A549 (cell line): ENCODE measurements around the gene TSPAN4. TPM values are rescaled to one million over a fixed set of nuclear protein-coding genes. Genes with fewer than 3 reads are reported as not detected.

Source experiments
- ATOH8 ChIP-seq: fragments of 250-450 bp; sonication (Bioruptor Pico); IDR thresholded peaks from 2 replicates; pipeline ENCODE4 v1.5.0; 2020; ENCODE audit warnings: low read depth, mild to moderate bottlenecking, moderate library complexity
- BHLHE40 ChIP-seq: IDR thresholded peaks from 2 replicates; pipeline ENCODE4 v1.6.1; 2012; ENCODE audit warnings: low read depth, low read length, inconsistent platforms
- CBX2 ChIP-seq: fragments of 200-600 bp; sonication (generic); IDR thresholded peaks from 2 replicates; pipeline ENCODE4 v1.6.1; 2016; ENCODE audit warnings: low read depth, mild to moderate bottlenecking, borderline replicate concordance
- CTCF ChIP-seq: fragments of >200 bp; sonication (Bioruptor Twin); formaldehyde crosslinking; IDR thresholded peaks from 3 replicates; pipeline ENCODE4 v1.5.1; 2016
- EP300 ChIP-seq, 2 experiments: fragments of >200 bp; sonication (Bioruptor Twin); formaldehyde crosslinking; IDR thresholded peaks; 2 replicates in 1 of 2; 3 replicates in 1 of 2; pipeline ENCODE4 v1.6.1; 2016 to 2017
- ESRRA ChIP-seq: fragments of 150-350 bp; IDR thresholded peaks from 2 replicates; pipeline ENCODE4 v1.6.1; 2014; ENCODE audit warnings: mild to moderate bottlenecking, low read length, borderline replicate concordance
- FOSL2 ChIP-seq, 2 experiments: fragments of 450-650 bp in 1 of 2; fragments of >200 bp in 1 of 2; sonication (Bioruptor Twin) in 1 of 2; formaldehyde crosslinking; IDR thresholded peaks; 2 replicates each; pipeline versions ENCODE4 v1.5.0 to v1.6.1; 2016 to 2020; ENCODE audit warnings: mild to moderate bottlenecking in 1 of 2, moderate library complexity in 1 of 2
- GATA3 ChIP-seq: IDR thresholded peaks from 2 replicates; pipeline ENCODE4 v1.6.1; 2012; ENCODE audit warnings: borderline replicate concordance
- HDAC2 ChIP-seq: fragments of 200-600 bp; sonication (generic); IDR thresholded peaks from 2 replicates; pipeline ENCODE4 v1.6.1; 2016
- HEYL ChIP-seq: fragments of 250-450 bp; sonication (Bioruptor Pico); IDR thresholded peaks from 2 replicates; pipeline ENCODE4 v1.8.0; 2021; ENCODE audit warnings: mild to moderate bottlenecking, moderate library complexity
- HOXB13 ChIP-seq: fragments of 250-450 bp; sonication (Bioruptor Pico); IDR thresholded peaks from 2 replicates; pipeline ENCODE4 v1.5.0; 2020; ENCODE audit warnings: low read depth, mild to moderate bottlenecking, moderate library complexity
- JUN ChIP-seq, 2 experiments: fragments of >200 bp; sonication (Bioruptor Twin); formaldehyde crosslinking; IDR thresholded peaks; 2 replicates in 1 of 2; 3 replicates in 1 of 2; pipeline ENCODE4 v1.6.1; 2016 to 2017
- KDM5A ChIP-seq: fragments of 200-600 bp; sonication (generic); IDR thresholded peaks from 2 replicates; pipeline ENCODE4 v1.6.1; 2016; ENCODE audit warnings: antibody characterized with exemption, mild to moderate bottlenecking
- MAFK ChIP-seq: fragments of 450-650 bp; IDR thresholded peaks from 2 replicates; pipeline ENCODE4 v1.6.1; 2014; ENCODE audit not compliant: partially characterized antibody
- MAX ChIP-seq: IDR thresholded peaks from 2 replicates; pipeline ENCODE4 v1.6.1; 2012
- MYC ChIP-seq: IDR thresholded peaks from 2 replicates; pipeline ENCODE4 v1.6.1; 2012; ENCODE audit warnings: mild to moderate bottlenecking, inconsistent platforms, low read length, improper control_type of control experiment, borderline replicate concordance
- NFE2L2 ChIP-seq: fragments of 150-350 bp; conservative IDR thresholded peaks from 2 replicates; pipeline ENCODE4 v1.6.1; 2014; ENCODE audit warnings: low read length
- NR3C1 ChIP-seq: fragments of >200 bp; sonication (Bioruptor Twin); formaldehyde crosslinking; IDR thresholded peaks from 3 replicates; pipeline ENCODE4 v1.6.1; 2017
- PBX3 ChIP-seq: IDR thresholded peaks from 2 replicates; pipeline ENCODE4 v1.6.1; 2012
- RAD21 ChIP-seq, 2 experiments: fragments of >200 bp in 1 of 2; sonication (Bioruptor Twin) in 1 of 2; formaldehyde crosslinking in 1 of 2; IDR thresholded peaks in 1 of 2; conservative IDR thresholded peaks in 1 of 2; 2 replicates in 1 of 2; 3 replicates in 1 of 2; pipeline ENCODE4 v1.6.1; 2012 to 2018; ENCODE audit warnings: inconsistent platforms in 1 of 2
- RARB ChIP-seq: fragments of 250-450 bp; sonication (Bioruptor Pico); IDR thresholded peaks from 2 replicates; pipeline ENCODE4 v1.8.0; 2021; ENCODE audit warnings: mild to moderate bottlenecking, moderate library complexity
- SMC3 ChIP-seq: fragments of >200 bp; sonication (Bioruptor Twin); formaldehyde crosslinking; IDR thresholded peaks from 3 replicates; pipeline ENCODE4 v1.6.1; 2018; ENCODE audit warnings: inconsistent platforms
- SREBF2 ChIP-seq: fragments of 450-650 bp; IDR thresholded peaks from 2 replicates; pipeline ENCODE4 v1.6.1; 2014; ENCODE audit warnings: mild to moderate bottlenecking, moderate library complexity
- TFCP2L1 ChIP-seq: fragments of 250-450 bp; sonication (Bioruptor Pico); IDR thresholded peaks from 2 replicates; pipeline ENCODE4 v1.5.0; 2021; ENCODE audit warnings: mild to moderate bottlenecking
- USF2 ChIP-seq: fragments of 450-650 bp; IDR thresholded peaks from 2 replicates; pipeline ENCODE4 v1.6.1; 2014; ENCODE audit warnings: antibody characterized with exemption
- ZFP36 ChIP-seq: fragments of 450-650 bp; IDR thresholded peaks from 2 replicates; pipeline ENCODE4 v1.6.1; 2014; ENCODE audit warnings: borderline replicate concordance; ENCODE audit not compliant: partially characterized antibody
- polyA plus RNA-seq, 4 experiments: library from polyadenylated mRNA; depleted of rRNA in 3 of 4; stranded (reverse); fragments of >200 nt; fragmentation: RNase III in 1 of 4; extraction: RNeasy Plus Mini Kit Qiagen cat#74134 plus additional on column Dnase treatment in 1 of 4; gene quantifications; 2 replicates in 3 of 4; 3 replicates in 1 of 4; pipeline ENCODE4 v1.2.3, GENCODE V29; 2011 to 2017

Gene TSPAN4
- polyA plus RNA-seq, 2 of the 4 experiments (the other 2 are of a cell fraction): 83.5 to 145 TPM

- TF ChIP-seq USF2: no peak
- TF ChIP-seq CBX2: no peak
- TF ChIP-seq GATA3: peak; percentile 27; the same call in 1 of the 2 replicates
- no peak for TF ChIP-seq SMC3
- TF ChIP-seq ZFP36: no peak
- no peak for TF ChIP-seq HOXB13
- TF ChIP-seq CTCF: no peak
- no peak for TF ChIP-seq HEYL (CRISPR knock-in tag)
- no peak for TF ChIP-seq FOSL2 (IDR thresholded peaks at IDR 0.05)
- TF ChIP-seq FOSL2 (CRISPR knock-in tag; IDR thresholded peaks at IDR 0.05): no peak
- peak; percentile 67 to 79; a peak in 4 of 5 replicates for TF ChIP-seq JUN (IDR thresholded peaks at IDR 0.05)
- TF ChIP-seq HDAC2: no peak
- TF ChIP-seq TFCP2L1 (CRISPR knock-in tag): no peak
- TF ChIP-seq EP300 (IDR thresholded peaks at IDR 0.05): no peak
- no peak for TF ChIP-seq NR3C1
- TF ChIP-seq MAX: peak; percentile 53
- no peak for TF ChIP-seq RARB (CRISPR knock-in tag)
- TF ChIP-seq ESRRA: no peak
- TF ChIP-seq MYC: 0 out of 2 replicates have a peak, but pooled peaks have one; percentile 36
- no peak for TF ChIP-seq NFE2L2
- no peak for TF ChIP-seq ATOH8 (CRISPR knock-in tag)
- peak; percentile 39; the same call in 1 of the 2 replicates for TF ChIP-seq PBX3
- no peak for TF ChIP-seq MAFK
- no peak for TF ChIP-seq RAD21 (conservative IDR thresholded peaks at IDR 0.05 in 1 of 2, IDR thresholded peaks at IDR 0.05 in 1 of 2)
- TF ChIP-seq BHLHE40: no peak
- no peak for TF ChIP-seq KDM5A
- no peak for TF ChIP-seq SREBF2
Measured at GRCh38 chr11:819129-819931, 23.3 kb upstream of the TSPAN4 start (continued).
